ENCODE results near the gene MAPK8IP2.

DNA sequence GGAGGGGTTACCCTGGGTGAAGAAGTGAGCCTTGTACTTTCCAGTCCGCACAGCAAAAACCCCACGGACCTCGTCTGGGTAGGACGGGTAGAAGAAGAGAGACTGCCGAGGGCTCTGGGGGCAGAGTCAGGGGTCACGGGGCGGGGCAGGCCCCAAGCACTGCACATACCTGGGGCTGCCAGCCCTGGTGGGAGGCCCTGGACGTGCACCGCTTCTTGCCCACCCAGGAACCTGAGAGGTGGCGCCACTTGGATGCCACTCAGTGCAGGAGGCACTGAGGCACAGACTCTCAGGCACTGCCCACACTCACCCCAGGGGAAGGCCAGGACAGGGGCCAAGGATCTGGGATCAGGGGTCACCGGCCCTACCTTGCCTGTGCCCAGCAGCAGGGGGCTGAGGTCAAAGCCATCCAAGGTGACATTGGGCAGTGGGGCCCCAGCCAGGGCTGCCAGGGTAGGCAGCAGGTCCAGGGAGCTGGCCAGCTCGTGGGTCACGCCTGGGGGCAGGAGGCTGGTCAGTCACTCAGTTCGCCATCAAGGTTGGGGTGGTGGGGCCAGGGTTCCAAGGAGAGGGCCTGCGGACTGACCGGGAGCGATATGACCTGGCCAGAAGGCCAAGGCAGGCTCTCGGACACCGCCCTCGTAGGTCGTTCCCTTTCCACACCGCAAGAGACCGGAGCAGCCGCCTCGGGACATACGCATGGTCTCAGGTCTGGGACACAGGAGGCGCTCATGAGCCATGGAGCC is 25.1 kb downstream of the MAPK8IP2 start:
- TF ChIP-seq CTCF (IDR thresholded peaks at IDR 0.05) (no peak), EP300 (IDR thresholded peaks at IDR 0.05) (no peak), POLR2A (IDR thresholded peaks at IDR 0.05) (no peak)
